H1 (cell line): ENCODE data around the gene WBP1L. TPM values are rescaled to one million over a fixed set of nuclear protein-coding genes. Genes with fewer than 3 reads are reported as not detected.

ENCODE experiments used
- CTCF ChIA-PET: fragments of 300-600 bp; sonication (Branson Sonifier 250); formaldehyde crosslinking; loops from one replicate; lab custom pipeline; 2021; ENCODE audit not compliant: partially characterized antibody; lab: Charles Lee
- POLR2A ChIA-PET: fragments of 300-600 bp; sonication (Branson Sonifier 250); formaldehyde crosslinking; loops from one replicate; lab custom pipeline; 2021; ENCODE audit warnings: inconsistent platforms; ENCODE audit not compliant: partially characterized antibody; lab: Charles Lee
- DNase-seq, 2 experiments: peaks; one replicate each; pipeline versions ENCODE4 v3.0.0 to v3.0.0-alpha.2; 2010 to 2022; ENCODE audit warnings: low spot score in 2 of 2, low read depth in 1 of 2, mixed read lengths in 1 of 2
- FAIRE-seq: peaks from 2 replicates; lab custom pipeline; 2011; peaks lifted over from hg19 to GRCh38; lab: Jason Lieb, UNC
- H2AFZ ChIP-seq: 2 replicates; pipeline ENCODE4 v1.8.1; 2012; ENCODE audit warnings: low read length, inconsistent platforms
- H2AK5ac ChIP-seq: 2 replicates; pipeline ENCODE4 v1.6.1; 2013; ENCODE audit warnings: low read depth, low read length
- H2BK120ac ChIP-seq: replicated peaks from 2 replicates; pipeline ENCODE3; 2013; ENCODE audit warnings: low read depth, low read length, inconsistent platforms
- H2BK12ac ChIP-seq: 2 replicates; pipeline ENCODE4 v1.6.1; 2013; ENCODE audit warnings: low read depth, low read length
- H2BK15ac ChIP-seq: 2 replicates; pipeline ENCODE4 v1.6.1; 2013; ENCODE audit warnings: low read length
- H2BK20ac ChIP-seq: 2 replicates; pipeline ENCODE4 v1.6.1; 2013; ENCODE audit warnings: low read length
- H2BK5ac ChIP-seq: 2 replicates; pipeline ENCODE4 v1.6.1; 2013; ENCODE audit warnings: low read depth, low read length
- H3K14ac ChIP-seq: 2 replicates; pipeline ENCODE4 v1.6.1; 2013; ENCODE audit warnings: inconsistent platforms; ENCODE audit not compliant: insufficient read length
- H3K18ac ChIP-seq: 2 replicates; pipeline ENCODE4 v1.6.1; 2013; ENCODE audit warnings: low read length; ENCODE audit errors: extremely low read depth
- H3K23ac ChIP-seq: 2 replicates; pipeline ENCODE4 v1.6.1; 2013; ENCODE audit warnings: inconsistent platforms; ENCODE audit not compliant: insufficient read length
- H3K23me2 ChIP-seq: 2 replicates; pipeline ENCODE4 v1.6.1; 2013; ENCODE audit warnings: low read depth, low read length
- H3K27ac ChIP-seq: 2 replicates; pipeline ENCODE4 v1.6.1; 2011; ENCODE audit warnings: low read depth, low read length, inconsistent platforms
- H3K27me3 ChIP-seq, 4 experiments: replicated peaks in 1 of 4; 1 replicate in 1 of 4; 2 replicates in 3 of 4; pipeline versions ENCODE4 v1.6.1 to v1.8.1; 2011 to 2013; ENCODE audit warnings: low read length in 3 of 4, mild to moderate bottlenecking in 3 of 4, inconsistent platforms in 2 of 4, mixed read lengths in 2 of 4, moderate library complexity in 1 of 4; ENCODE audit not compliant: control insufficient read depth in 3 of 4, insufficient read depth in 3 of 4; ENCODE audit errors: extremely low read depth in 1 of 4
- H3K36me3 ChIP-seq, 4 experiments: 2 replicates each; pipeline versions ENCODE4 v1.6.1 to v1.8.1; 2011 to 2013; ENCODE audit warnings: mild to moderate bottlenecking in 4 of 4, low read length in 3 of 4, moderate library complexity in 2 of 4, control low read depth in 1 of 4, inconsistent platforms in 1 of 4; ENCODE audit not compliant: insufficient read depth in 4 of 4, control insufficient read depth in 2 of 4
- H3K4ac ChIP-seq: replicated peaks from 2 replicates; pipeline ENCODE3; 2013; ENCODE audit warnings: low read length, low read depth, mixed read lengths, inconsistent platforms; ENCODE audit not compliant: insufficient read length
- H3K4me1 ChIP-seq, 4 experiments: replicated peaks in 1 of 4; 1 replicate in 1 of 4; 2 replicates in 3 of 4; pipeline versions ENCODE4 v1.6.1 to v1.8.1; 2011 to 2013; ENCODE audit warnings: low read length in 3 of 4, inconsistent platforms in 2 of 4, mixed read lengths in 1 of 4; ENCODE audit not compliant: insufficient read depth in 4 of 4, control insufficient read depth in 3 of 4
- H3K4me2 ChIP-seq, 2 experiments: 2 replicates each; pipeline versions ENCODE4 v1.6.1 to v1.8.1; 2011 to 2013; ENCODE audit warnings: low read depth in 2 of 2, low read length in 2 of 2, control low read depth in 1 of 2, inconsistent platforms in 1 of 2, mild to moderate bottlenecking in 1 of 2; ENCODE audit not compliant: insufficient read depth in 1 of 2
- H3K4me3 ChIP-seq, 4 experiments: fragments of 200-600, 300-600 bp in 1 of 4; sonication (generic), shearing (Covaris generic), sonication (Bioruptor Twin) in 1 of 4; 2 replicates each; pipeline versions ENCODE4 v1.5.1 to v1.8.1; 2011 to 2016; ENCODE audit warnings: low read length in 4 of 4, low read depth in 3 of 4, control low read depth in 2 of 4, inconsistent platforms in 2 of 4, mild to moderate bottlenecking in 2 of 4, mixed read lengths in 1 of 4, moderate library complexity in 1 of 4; ENCODE audit not compliant: insufficient read depth in 2 of 4; ENCODE audit errors: extremely low read depth in 1 of 4
- H3K56ac ChIP-seq: replicated peaks from 2 replicates; pipeline ENCODE3; 2013; ENCODE audit warnings: low read depth, mild to moderate bottlenecking, mixed read lengths, low read length, inconsistent platforms; ENCODE audit not compliant: insufficient read length
- H3K79me1 ChIP-seq: 2 replicates; pipeline ENCODE4 v1.6.1; 2013; ENCODE audit warnings: low read depth, low read length, control low read depth
- H3K79me2 ChIP-seq, 2 experiments: 2 replicates each; pipeline versions ENCODE4 v1.6.1 to v1.8.1; 2012 to 2013; ENCODE audit warnings: low read length in 2 of 2, mild to moderate bottlenecking in 2 of 2, inconsistent platforms in 1 of 2; ENCODE audit not compliant: insufficient read depth in 2 of 2, control insufficient read depth in 1 of 2
- H3K9ac ChIP-seq, 4 experiments: replicated peaks in 1 of 4; 1 replicate in 1 of 4; 2 replicates in 3 of 4; pipeline versions ENCODE4 v1.6.1 to v1.8.1; 2011 to 2013; ENCODE audit warnings: low read depth in 3 of 4, low read length in 3 of 4, control low read depth in 2 of 4, mild to moderate bottlenecking in 2 of 4, moderate library complexity in 2 of 4, inconsistent platforms in 1 of 4; ENCODE audit errors: extremely low read depth in 1 of 4
- H3K9me3 ChIP-seq, 2 experiments: 2 replicates each; pipeline versions ENCODE4 v1.6.1 to v1.8.1; 2012 to 2013; ENCODE audit warnings: mild to moderate bottlenecking in 2 of 2, moderate library complexity in 2 of 2, control low read depth in 1 of 2, inconsistent platforms in 1 of 2, low read depth in 1 of 2, low read length in 1 of 2, mixed read lengths in 1 of 2; ENCODE audit not compliant: insufficient read depth in 2 of 2
- H4K20me1 ChIP-seq, 2 experiments: replicated peaks in 1 of 2; 2 replicates each; pipeline versions ENCODE3 to v1.8.1; 2011 to 2013; ENCODE audit warnings: inconsistent platforms in 2 of 2, low read length in 2 of 2, mild to moderate bottlenecking in 1 of 2; ENCODE audit not compliant: insufficient read depth in 2 of 2, control insufficient read depth in 1 of 2
- H4K5ac ChIP-seq: 2 replicates; pipeline ENCODE4 v1.6.1; 2013; ENCODE audit warnings: low read length, low read depth, mixed read lengths, inconsistent platforms; ENCODE audit not compliant: insufficient read length
- H4K8ac ChIP-seq: 2 replicates; pipeline ENCODE4 v1.8.0; 2013; ENCODE audit warnings: mild to moderate bottlenecking, moderate library complexity, low read length, inconsistent platforms; ENCODE audit not compliant: insufficient read depth; ENCODE audit errors: extremely low read depth
- H4K91ac ChIP-seq: replicated peaks from 2 replicates; pipeline ENCODE3; 2013; ENCODE audit warnings: low read length, mixed read lengths, inconsistent platforms; ENCODE audit not compliant: insufficient read length
- CBX5 ChIP-seq: fragments of 300-800, 300-1000 bp; sonication (generic); IDR thresholded peaks from 2 replicates; pipeline ENCODE4 v1.7.1; 2016; ENCODE audit warnings: antibody characterized with exemption, low read length, low read depth
- KDM4A ChIP-seq: IDR thresholded peaks from one replicate; pipeline ENCODE4 v1.7.1; 2012; ENCODE audit warnings: low read depth, mild to moderate bottlenecking, moderate library complexity, low read length, inconsistent platforms; ENCODE audit not compliant: severe bottlenecking
- SIN3A ChIP-seq, 2 experiments: IDR thresholded peaks in 1 of 2; conservative IDR thresholded peaks in 1 of 2; 2 replicates each; pipeline ENCODE4 v1.6.1; 2011 to 2012; ENCODE audit warnings: low read length in 2 of 2, improper control_type of control experiment in 1 of 2, low read depth in 1 of 2, mild to moderate bottlenecking in 1 of 2
- SUZ12 ChIP-seq: fragments of 200-600 bp; sonication (generic); IDR thresholded peaks from 2 replicates; pipeline ENCODE4 v1.6.1; 2012; ENCODE audit warnings: mild to moderate bottlenecking, inconsistent platforms, low read length, moderate library complexity, mixed read lengths
- TEAD4 ChIP-seq: IDR thresholded peaks from 2 replicates; pipeline ENCODE4 v1.6.1; 2012; ENCODE audit warnings: low read depth, low read length, inconsistent platforms, mixed read lengths
- whole genome bisulfite sequencing, 2 experiments: shearing (Covaris generic) in 1 of 2; methylation state at CpG; one replicate each; pipeline versions ENCODE4 v1.1.6 to v1.1.7; 2013 to 2015; ENCODE audit warnings: low lambda C conversion rate in 2 of 2, mixed read lengths in 2 of 2, inconsistent platforms in 1 of 2, low coverage in 1 of 2, missing lambda C conversion rate in 1 of 2; ENCODE audit not compliant: insufficient replicate concordance in 2 of 2, insufficient coverage in 1 of 2, insufficient read length in 1 of 2; ENCODE audit errors: extremely low coverage in 1 of 2, missing lambda C conversion rate in 1 of 2; 5-methylcytosine and 5-hydroxymethylcytosine counted together
- polyA plus RNA-seq, 7 experiments: library from polyadenylated mRNA; depleted of rRNA in 3 of 7; stranded (reverse) in 5 of 7; unstranded in 2 of 7; fragments of >200 nt in 5 of 7; fragments of 200-250 nt in 2 of 7; gene quantifications; 1 replicate in 5 of 7; 2 replicates in 1 of 7; 4 replicates in 1 of 7; pipeline versions ENCODE4 v1.2.1 to v1.2.3, GENCODE V29; 2011 to 2013; ENCODE audit warnings: missing spikeins in 2 of 7, mixed read lengths in 2 of 7
- total RNA-seq: library from RNA; stranded (reverse); fragmentation: NEBNext Ultra II Directional; extraction: Animal tissue kit (Norgen Biotek cat#: 25700); gene quantifications from 2 replicates; pipeline ENCODE4 v1.2.1, GENCODE V29; 2021
- TF ChIP-seq, protein P1 (sequence below): IDR thresholded peaks from 2 replicates; pipeline ENCODE4 v1.6.1; 2012; ENCODE audit warnings: low read length, inconsistent platforms

The WBP1L gene
- total and polyA plus RNA-seq, 2 of the 8 experiments (the other 6 are each of a cell fraction or from before 2014, with no cell fraction given), result 26.6 to 29.9 TPM

DNA sequence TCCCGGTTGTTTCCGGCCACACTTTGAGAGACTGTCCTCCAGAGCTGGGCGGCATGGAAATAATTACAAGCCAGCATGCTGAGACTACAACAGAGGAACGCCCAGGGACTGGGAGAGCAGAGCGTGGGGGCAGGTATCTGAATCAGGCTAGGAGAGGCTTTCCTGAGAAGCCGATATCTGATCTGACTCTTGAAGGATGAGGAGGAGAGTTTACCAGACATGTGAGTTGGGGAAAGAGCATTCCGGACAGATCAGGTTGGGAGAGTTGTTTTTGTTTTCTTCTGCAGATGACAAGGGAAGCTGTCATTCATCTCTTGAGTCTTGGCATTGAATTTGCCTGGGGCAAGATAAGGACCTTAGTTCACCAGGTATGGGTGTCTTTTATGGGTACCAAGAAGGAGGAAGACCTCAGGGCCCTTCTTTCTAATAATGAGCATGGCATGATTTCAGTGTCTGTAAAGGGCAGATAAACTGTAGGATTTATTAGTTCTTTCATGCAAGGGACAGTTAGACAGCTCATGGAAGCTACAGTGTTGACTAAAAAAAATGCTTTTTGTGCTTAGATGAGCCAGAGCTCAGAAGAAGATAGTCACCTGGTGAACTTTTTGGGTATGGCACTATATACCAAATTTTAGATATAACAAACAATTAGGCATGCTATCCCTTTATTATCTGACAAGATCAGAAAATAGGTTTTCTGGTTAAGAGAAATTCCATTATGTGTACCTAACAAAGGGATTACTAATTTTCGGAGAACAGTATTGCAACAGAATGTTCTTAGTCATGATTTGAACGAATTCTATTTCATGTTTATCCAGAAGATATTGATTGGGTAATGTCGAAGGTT is 36.2 kb downstream of the WBP1L start:
- Histone ChIP-seq H3K4me1 (peaks cover 23 to 39% (median 30%) of the 10 kb centered on the region in 4 experiments), H4K91ac (no peak overlapping the region), H2AK5ac (no peak overlapping the region), H3K27me3 (no peaks in the 10 kb centered on the region; a peak in 2 of 7 replicates), H3K79me2 (no peaks in the 10 kb centered on the region), H3K56ac (no peak overlapping the region), H2BK120ac (no peak overlapping the region), H4K20me1 (peaks cover 2 to 4% of the 10 kb centered on the region in 2 experiments), H2AFZ (no peak overlapping the region), H3K4me2 (no peak overlapping the region), H3K23me2 (no peaks in the 10 kb centered on the region), H3K14ac (no peak overlapping the region), H3K9ac (no peak overlapping the region), H3K4me3 (no peak overlapping the region), H2BK5ac (no peak overlapping the region; the same call in 1 of the 2 replicates), H3K79me1 (peaks cover 6% of the 10 kb centered on the region; the same call in 1 of the 2 replicates), H2BK12ac (no peak overlapping the region), H2BK20ac (no peak overlapping the region), H4K8ac (no peak overlapping the region), H3K23ac (no peak overlapping the region), H3K36me3 (no peaks in the 10 kb centered on the region), H3K4ac (no peak overlapping the region), H3K9me3 (no peaks in the 10 kb centered on the region), H2BK15ac (no peak overlapping the region), H4K5ac (no peak overlapping the region), H3K27ac (no peak overlapping the region), H3K18ac (no peak overlapping the region)
- TF ChIP-seq SUZ12, result no peak
- TF ChIP-seq SIN3A (conservative IDR thresholded peaks at IDR 0.05 in 1 of 2, IDR thresholded peaks at IDR 0.05 in 1 of 2; ENCODE audit: low read depth in 1 of 2, low read length in 2 of 2), result no peak
- TF ChIP-seq, protein P1, sequence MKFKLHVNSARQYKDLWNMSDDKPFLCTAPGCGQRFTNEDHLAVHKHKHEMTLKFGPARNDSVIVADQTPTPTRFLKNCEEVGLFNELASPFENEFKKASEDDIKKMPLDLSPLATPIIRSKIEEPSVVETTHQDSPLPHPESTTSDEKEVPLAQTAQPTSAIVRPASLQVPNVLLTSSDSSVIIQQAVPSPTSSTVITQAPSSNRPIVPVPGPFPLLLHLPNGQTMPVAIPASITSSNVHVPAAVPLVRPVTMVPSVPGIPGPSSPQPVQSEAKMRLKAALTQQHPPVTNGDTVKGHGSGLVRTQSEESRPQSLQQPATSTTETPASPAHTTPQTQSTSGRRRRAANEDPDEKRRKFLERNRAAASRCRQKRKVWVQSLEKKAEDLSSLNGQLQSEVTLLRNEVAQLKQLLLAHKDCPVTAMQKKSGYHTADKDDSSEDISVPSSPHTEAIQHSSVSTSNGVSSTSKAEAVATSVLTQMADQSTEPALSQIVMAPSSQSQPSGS, result no peak
- no peak for TF ChIP-seq TEAD4
- TF ChIP-seq KDM4A, result no peak
- TF ChIP-seq CBX5, result no peak
- DNase-seq (no peak), FAIRE-seq (no peak)
- ChIA-PET CTCF (interaction anchor here (0.6 to 1.2 kb wide), 4 partner anchors 9 to 763 kb away, joined by 3 read pairs; no protein-coding TSS in a partner anchor), POLR2A (interaction anchor here (0.7 to 2.3 kb wide), 5 partner anchors 9 to 56 kb away, joined by 3 to 7 read pairs (median 4); no protein-coding TSS in a partner anchor)
- WGBS, 2 experiments, result 81% methylated on average over 10 of the region's 10 CpGs; no CpG with 5 or more reads in 1 of the 2 experiments
